GM23338 (cell line): ENCODE data around the gene MYORG. TPM values are rescaled to one million over a fixed set of nuclear protein-coding genes. Genes with fewer than 3 reads are reported as not detected.

ENCODE experiments used
- ATAC-seq: fragments of 200-7000 bp; cut with Tn5 transposase; 3 replicates; pipeline ENCODE4 v1.9.1; 2020
- DNase-seq: peaks from one replicate; pipeline ENCODE4 v3.0.0-alpha.2; 2015; ENCODE audit warnings: low spot score
- H2AFZ ChIP-seq: fragments of 200-600 bp; sonication (generic); 2 replicates; pipeline ENCODE4 v1.8.0; 2016; ENCODE audit warnings: antibody characterized with exemption, mild to moderate bottlenecking, moderate library complexity
- H3F3A ChIP-seq: fragments of 200-600 bp; sonication (generic); replicated peaks from 2 replicates; pipeline ENCODE4 v1.8.0; 2017; ENCODE audit warnings: antibody characterized with exemption, mixed run types, low read depth
- H3K27ac ChIP-seq: fragments of 200-600 bp; sonication (generic); 2 replicates; pipeline ENCODE4 v1.6.1; 2016; ENCODE audit warnings: low read depth
- H3K27me3 ChIP-seq: fragments of 200-600 bp; sonication (generic); 2 replicates; pipeline ENCODE4 v1.8.0; 2016; ENCODE audit warnings: mild to moderate bottlenecking, mixed run types, moderate library complexity; ENCODE audit not compliant: insufficient read depth
- H3K36me3 ChIP-seq: fragments of 200-600 bp; sonication (generic); 2 replicates; pipeline ENCODE4 v1.8.0; 2016; ENCODE audit warnings: mild to moderate bottlenecking; ENCODE audit not compliant: insufficient read depth
- H3K4me1 ChIP-seq: fragments of 200-600 bp; sonication (generic); 2 replicates; pipeline ENCODE4 v1.8.0; 2016; ENCODE audit warnings: mild to moderate bottlenecking, moderate library complexity; ENCODE audit not compliant: insufficient read depth
- H3K4me2 ChIP-seq: fragments of 200-600 bp; sonication (generic); 2 replicates; pipeline ENCODE4 v1.7.1; 2017; ENCODE audit warnings: mixed run types
- H3K4me3 ChIP-seq: fragments of 200-600 bp; sonication (generic); 2 replicates; pipeline ENCODE4 v1.6.1; 2016; ENCODE audit warnings: mixed run types
- H3K79me2 ChIP-seq: fragments of 200-600 bp; sonication (generic); replicated peaks from 2 replicates; pipeline ENCODE4 v1.8.0; 2017; ENCODE audit warnings: mild to moderate bottlenecking; ENCODE audit not compliant: insufficient read depth
- H3K9me2 ChIP-seq: fragments of 200-600 bp; sonication (generic); 2 replicates; pipeline ENCODE4 v1.8.0; 2017; ENCODE audit not compliant: insufficient read depth
- H4K20me1 ChIP-seq: fragments of 200-600 bp; sonication (generic); replicated peaks from 2 replicates; pipeline ENCODE4 v1.8.0; 2017; ENCODE audit warnings: mild to moderate bottlenecking; ENCODE audit not compliant: insufficient read depth
- H3K27ac Mint-ChIP-seq: 2 replicates; pipeline ENCODE4 v1.8.0; 2020; ENCODE audit warnings: inconsistent platforms, mild to moderate bottlenecking, moderate library complexity, mixed read lengths
- H3K27me3 Mint-ChIP-seq: 3 replicates; pipeline ENCODE4 v1.8.0; 2022; ENCODE audit warnings: low read depth, mild to moderate bottlenecking, moderate library complexity, mixed read lengths, inconsistent platforms; ENCODE audit not compliant: insufficient read depth, poor library complexity
- H3K36me3 Mint-ChIP-seq: 3 replicates; pipeline ENCODE4 v1.8.0; 2021; ENCODE audit warnings: low read depth, mild to moderate bottlenecking, inconsistent platforms, moderate library complexity, mixed read lengths
- H3K4me1 Mint-ChIP-seq: 3 replicates; pipeline ENCODE4 v1.8.0; 2020; ENCODE audit warnings: mild to moderate bottlenecking, inconsistent platforms, mixed read lengths
- H3K4me3 Mint-ChIP-seq: 3 replicates; pipeline ENCODE4 v1.8.0; 2021; ENCODE audit warnings: moderate library complexity, mild to moderate bottlenecking, inconsistent platforms, mixed read lengths
- H3K9me3 Mint-ChIP-seq: 3 replicates; pipeline ENCODE4 v1.8.0; 2020; ENCODE audit warnings: moderate library complexity, mild to moderate bottlenecking, inconsistent platforms, mixed read lengths
- CREB1 ChIP-seq: fragments of 250-450 bp; sonication (Bioruptor Pico); IDR thresholded peaks from 2 replicates; pipeline ENCODE4 v1.5.0; 2020; ENCODE audit warnings: low read depth, mild to moderate bottlenecking, moderate library complexity
- EZH2 ChIP-seq: fragments of 200-600 bp; sonication (generic); IDR thresholded peaks from one replicate; pipeline ENCODE4 v1.8.0; 2017; ENCODE audit warnings: antibody characterized with exemption, mild to moderate bottlenecking, low read depth; ENCODE audit not compliant: unreplicated experiment
- EZH2phosphoT487 ChIP-seq: fragments of 200-600 bp; sonication (generic); IDR thresholded peaks from one replicate; pipeline ENCODE4 v1.8.1; 2018; ENCODE audit warnings: antibody characterized with exemption; ENCODE audit not compliant: unreplicated experiment
- JUNB ChIP-seq: IDR thresholded peaks from one replicate; pipeline ENCODE4 v1.6.1; 2016; ENCODE audit warnings: antibody characterized with exemption; ENCODE audit not compliant: unreplicated experiment
- NANOG ChIP-seq: IDR thresholded peaks from 2 replicates; pipeline ENCODE4 v1.6.1; 2016; ENCODE audit warnings: antibody characterized with exemption, borderline replicate concordance
- POLR2AphosphoS5 ChIP-seq: IDR thresholded peaks from 2 replicates; pipeline ENCODE4 v1.6.1; 2016; ENCODE audit warnings: antibody characterized with exemption, low read depth
- REST ChIP-seq: IDR thresholded peaks from one replicate; pipeline ENCODE4 v1.6.1; 2018; ENCODE audit warnings: antibody characterized with exemption; ENCODE audit not compliant: unreplicated experiment
- STAT1 ChIP-seq: IDR thresholded peaks from one replicate; pipeline ENCODE4 v1.6.1; 2016; ENCODE audit warnings: antibody characterized with exemption; ENCODE audit not compliant: unreplicated experiment
- ZNF114 ChIP-seq: fragments of 250-450 bp; sonication (Bioruptor Pico); IDR thresholded peaks from 2 replicates; pipeline ENCODE4 v1.5.0; 2020; ENCODE audit warnings: mild to moderate bottlenecking, moderate library complexity
- ZNF331 ChIP-seq: fragments of 250-450 bp; sonication (Bioruptor Pico); IDR thresholded peaks from 2 replicates; pipeline ENCODE4 v1.5.0; 2020; ENCODE audit warnings: low read depth, mild to moderate bottlenecking, moderate library complexity
- polyA plus RNA-seq: library from polyadenylated mRNA; unstranded; fragments of >200 nt; fragmentation: Nextera tagmentation; extraction: Ambion mirVana; gene quantifications from 2 replicates; pipeline ENCODE4 v1.2.1, GENCODE V29; 2016
- total RNA-seq: library from RNA; depleted of rRNA; stranded (reverse); fragments of >200 nt; shearing (Covaris generic); gene quantifications from 2 replicates; pipeline ENCODE4 v1.2.3, GENCODE V29; 2014
- TF ChIP-seq, protein P1 (sequence below), 2 experiments: fragments of 200-600 bp in 1 of 2; sonication (generic) in 1 of 2; conservative IDR thresholded peaks; 2 replicates each; pipeline versions ENCODE4 v1.5.1 to v1.6.1; 2016 to 2017; ENCODE audit warnings: antibody characterized with exemption in 2 of 2, low read depth in 2 of 2, mild to moderate bottlenecking in 2 of 2, moderate library complexity in 1 of 2
- TF ChIP-seq, protein P2 (sequence below): IDR thresholded peaks from 2 replicates; pipeline ENCODE4 v1.6.1; 2016; ENCODE audit warnings: antibody characterized with exemption
- TF ChIP-seq, protein P3 (sequence below): fragments of 250-450 bp; sonication (Bioruptor Pico); IDR thresholded peaks from 2 replicates; pipeline ENCODE4 v1.5.0; 2020; ENCODE audit warnings: mild to moderate bottlenecking, moderate library complexity

MYORG gene
- total and polyA plus RNA-seq, 2 experiments from 2014 or later, result 1.5 to 7.3 TPM

DNA sequence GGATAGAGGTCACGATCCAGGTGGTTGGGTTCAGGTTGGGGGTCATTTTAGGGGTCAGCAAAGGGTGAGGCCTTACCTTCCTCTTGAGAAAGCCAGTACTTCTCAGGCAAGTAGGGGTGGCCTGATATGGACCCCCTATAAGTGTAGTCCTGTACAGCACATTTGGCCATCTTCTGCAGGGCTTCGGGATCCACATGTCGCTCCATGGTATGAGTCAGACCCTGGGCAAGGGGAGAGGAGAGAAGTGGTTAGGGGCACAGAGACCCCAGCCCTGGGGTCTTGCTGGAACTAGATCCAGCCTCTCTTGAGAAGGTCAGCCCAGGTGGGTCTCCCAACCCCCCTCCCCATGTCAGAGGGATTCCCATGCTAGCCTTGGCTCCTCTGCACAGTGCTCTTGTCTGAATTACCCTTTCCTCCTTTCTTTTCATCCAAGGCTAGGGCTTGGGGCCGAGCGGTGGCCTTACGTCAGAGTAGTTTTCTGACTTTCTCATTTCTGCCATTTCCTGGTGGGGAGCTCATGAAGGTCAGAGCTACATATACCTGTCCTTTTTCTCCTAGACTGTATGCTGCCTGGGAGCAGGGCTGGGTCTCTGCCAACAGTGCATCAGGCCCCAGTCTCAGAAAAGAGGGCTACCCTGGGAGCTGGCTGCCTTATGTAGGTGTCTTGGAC lies 9.0 kb upstream of the MYORG start:
- no peak overlapping the region for H3K27ac Mint-ChIP-seq
- peaks cover 20% of the 10 kb centered on the region for H3K27me3 Mint-ChIP-seq

More for the DNA sequence above, 9.0 kb upstream of the MYORG start:
- H4K20me1 ChIP-seq, result no peaks in the 10 kb centered on the region
- no peaks in the 10 kb centered on the region for H3K9me2 ChIP-seq
- peaks cover 24% of the 10 kb centered on the region for H3K27me3 ChIP-seq
- H3K36me3 Mint-ChIP-seq, result no peaks in the 10 kb centered on the region
- no peak overlapping the region for H3K27ac ChIP-seq
- no peak overlapping the region for H3K4me2 ChIP-seq
- no peak for TF ChIP-seq REST
- TF ChIP-seq NANOG, result no peak
- no peak for TF ChIP-seq JUNB
- TF ChIP-seq, protein P1, sequence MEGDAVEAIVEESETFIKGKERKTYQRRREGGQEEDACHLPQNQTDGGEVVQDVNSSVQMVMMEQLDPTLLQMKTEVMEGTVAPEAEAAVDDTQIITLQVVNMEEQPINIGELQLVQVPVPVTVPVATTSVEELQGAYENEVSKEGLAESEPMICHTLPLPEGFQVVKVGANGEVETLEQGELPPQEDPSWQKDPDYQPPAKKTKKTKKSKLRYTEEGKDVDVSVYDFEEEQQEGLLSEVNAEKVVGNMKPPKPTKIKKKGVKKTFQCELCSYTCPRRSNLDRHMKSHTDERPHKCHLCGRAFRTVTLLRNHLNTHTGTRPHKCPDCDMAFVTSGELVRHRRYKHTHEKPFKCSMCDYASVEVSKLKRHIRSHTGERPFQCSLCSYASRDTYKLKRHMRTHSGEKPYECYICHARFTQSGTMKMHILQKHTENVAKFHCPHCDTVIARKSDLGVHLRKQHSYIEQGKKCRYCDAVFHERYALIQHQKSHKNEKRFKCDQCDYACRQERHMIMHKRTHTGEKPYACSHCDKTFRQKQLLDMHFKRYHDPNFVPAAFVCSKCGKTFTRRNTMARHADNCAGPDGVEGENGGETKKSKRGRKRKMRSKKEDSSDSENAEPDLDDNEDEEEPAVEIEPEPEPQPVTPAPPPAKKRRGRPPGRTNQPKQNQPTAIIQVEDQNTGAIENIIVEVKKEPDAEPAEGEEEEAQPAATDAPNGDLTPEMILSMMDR (conservative IDR thresholded peaks at IDR 0.05; ENCODE audit: low read depth in 2 of 2), result no peak
- no peak for TF ChIP-seq STAT1
- no peak for TF ChIP-seq EZH2phosphoT487
- no peak for TF ChIP-seq POLR2AphosphoS5
- no peak for TF ChIP-seq ZNF331 (CRISPR knock-in tag)
- TF ChIP-seq, protein P2, sequence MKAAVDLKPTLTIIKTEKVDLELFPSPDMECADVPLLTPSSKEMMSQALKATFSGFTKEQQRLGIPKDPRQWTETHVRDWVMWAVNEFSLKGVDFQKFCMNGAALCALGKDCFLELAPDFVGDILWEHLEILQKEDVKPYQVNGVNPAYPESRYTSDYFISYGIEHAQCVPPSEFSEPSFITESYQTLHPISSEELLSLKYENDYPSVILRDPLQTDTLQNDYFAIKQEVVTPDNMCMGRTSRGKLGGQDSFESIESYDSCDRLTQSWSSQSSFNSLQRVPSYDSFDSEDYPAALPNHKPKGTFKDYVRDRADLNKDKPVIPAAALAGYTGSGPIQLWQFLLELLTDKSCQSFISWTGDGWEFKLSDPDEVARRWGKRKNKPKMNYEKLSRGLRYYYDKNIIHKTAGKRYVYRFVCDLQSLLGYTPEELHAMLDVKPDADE, result no peak
- no peak for TF ChIP-seq CREB1 (CRISPR knock-in tag)
- no peak for TF ChIP-seq ZNF114 (CRISPR knock-in tag)
- TF ChIP-seq EZH2, result no peak
- TF ChIP-seq, protein P3, sequence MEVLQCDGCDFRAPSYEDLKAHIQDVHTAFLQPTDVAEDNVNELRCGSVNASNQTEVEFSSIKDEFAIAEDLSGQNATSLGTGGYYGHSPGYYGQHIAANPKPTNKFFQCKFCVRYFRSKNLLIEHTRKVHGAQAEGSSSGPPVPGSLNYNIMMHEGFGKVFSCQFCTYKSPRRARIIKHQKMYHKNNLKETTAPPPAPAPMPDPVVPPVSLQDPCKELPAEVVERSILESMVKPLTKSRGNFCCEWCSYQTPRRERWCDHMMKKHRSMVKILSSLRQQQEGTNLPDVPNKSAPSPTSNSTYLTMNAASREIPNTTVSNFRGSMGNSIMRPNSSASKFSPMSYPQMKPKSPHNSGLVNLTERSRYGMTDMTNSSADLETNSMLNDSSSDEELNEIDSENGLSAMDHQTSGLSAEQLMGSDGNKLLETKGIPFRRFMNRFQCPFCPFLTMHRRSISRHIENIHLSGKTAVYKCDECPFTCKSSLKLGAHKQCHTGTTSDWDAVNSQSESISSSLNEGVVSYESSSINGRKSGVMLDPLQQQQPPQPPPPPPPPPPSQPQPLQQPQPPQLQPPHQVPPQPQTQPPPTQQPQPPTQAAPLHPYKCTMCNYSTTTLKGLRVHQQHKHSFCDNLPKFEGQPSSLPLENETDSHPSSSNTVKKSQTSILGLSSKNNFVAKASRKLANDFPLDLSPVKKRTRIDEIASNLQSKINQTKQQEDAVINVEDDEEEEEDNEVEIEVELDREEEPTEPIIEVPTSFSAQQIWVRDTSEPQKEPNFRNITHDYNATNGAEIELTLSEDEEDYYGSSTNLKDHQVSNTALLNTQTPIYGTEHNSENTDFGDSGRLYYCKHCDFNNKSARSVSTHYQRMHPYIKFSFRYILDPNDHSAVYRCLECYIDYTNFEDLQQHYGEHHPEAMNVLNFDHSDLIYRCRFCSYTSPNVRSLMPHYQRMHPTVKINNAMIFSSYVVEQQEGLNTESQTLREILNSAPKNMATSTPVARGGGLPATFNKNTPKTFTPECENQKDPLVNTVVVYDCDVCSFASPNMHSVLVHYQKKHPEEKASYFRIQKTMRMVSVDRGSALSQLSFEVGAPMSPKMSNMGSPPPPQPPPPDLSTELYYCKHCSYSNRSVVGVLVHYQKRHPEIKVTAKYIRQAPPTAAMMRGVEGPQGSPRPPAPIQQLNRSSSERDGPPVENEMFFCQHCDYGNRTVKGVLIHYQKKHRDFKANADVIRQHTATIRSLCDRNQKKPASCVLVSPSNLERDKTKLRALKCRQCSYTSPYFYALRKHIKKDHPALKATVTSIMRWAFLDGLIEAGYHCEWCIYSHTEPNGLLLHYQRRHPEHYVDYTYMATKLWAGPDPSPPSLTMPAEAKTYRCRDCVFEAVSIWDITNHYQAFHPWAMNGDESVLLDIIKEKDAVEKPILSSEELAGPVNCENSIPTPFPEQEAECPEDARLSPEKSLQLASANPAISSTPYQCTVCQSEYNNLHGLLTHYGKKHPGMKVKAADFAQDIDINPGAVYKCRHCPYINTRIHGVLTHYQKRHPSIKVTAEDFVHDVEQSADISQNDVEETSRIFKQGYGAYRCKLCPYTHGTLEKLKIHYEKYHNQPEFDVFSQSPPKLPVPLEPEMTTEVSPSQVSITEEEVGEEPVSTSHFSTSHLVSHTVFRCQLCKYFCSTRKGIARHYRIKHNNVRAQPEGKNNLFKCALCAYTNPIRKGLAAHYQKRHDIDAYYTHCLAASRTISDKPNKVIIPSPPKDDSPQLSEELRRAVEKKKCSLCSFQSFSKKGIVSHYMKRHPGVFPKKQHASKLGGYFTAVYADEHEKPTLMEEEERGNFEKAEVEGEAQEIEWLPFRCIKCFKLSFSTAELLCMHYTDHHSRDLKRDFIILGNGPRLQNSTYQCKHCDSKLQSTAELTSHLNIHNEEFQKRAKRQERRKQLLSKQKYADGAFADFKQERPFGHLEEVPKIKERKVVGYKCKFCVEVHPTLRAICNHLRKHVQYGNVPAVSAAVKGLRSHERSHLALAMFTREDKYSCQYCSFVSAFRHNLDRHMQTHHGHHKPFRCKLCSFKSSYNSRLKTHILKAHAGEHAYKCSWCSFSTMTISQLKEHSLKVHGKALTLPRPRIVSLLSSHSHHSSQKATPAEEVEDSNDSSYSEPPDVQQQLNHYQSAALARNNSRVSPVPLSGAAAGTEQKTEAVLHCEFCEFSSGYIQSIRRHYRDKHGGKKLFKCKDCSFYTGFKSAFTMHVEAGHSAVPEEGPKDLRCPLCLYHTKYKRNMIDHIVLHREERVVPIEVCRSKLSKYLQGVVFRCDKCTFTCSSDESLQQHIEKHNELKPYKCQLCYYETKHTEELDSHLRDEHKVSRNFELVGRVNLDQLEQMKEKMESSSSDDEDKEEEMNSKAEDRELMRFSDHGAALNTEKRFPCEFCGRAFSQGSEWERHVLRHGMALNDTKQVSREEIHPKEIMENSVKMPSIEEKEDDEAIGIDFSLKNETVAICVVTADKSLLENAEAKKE (CRISPR knock-in tag), result no peak
- H3K9me3 Mint-ChIP-seq, result no peaks in the 10 kb centered on the region
- H2AFZ ChIP-seq, result no peak overlapping the region
- H3K79me2 ChIP-seq, result no peaks in the 10 kb centered on the region
- peaks cover 8% of the 10 kb centered on the region for H3K4me1 Mint-ChIP-seq
- ATAC-seq (no peak), DNase-seq (no peak)
- H3F3A ChIP-seq, result no peaks in the 10 kb centered on the region
- peaks cover 5% of the 10 kb centered on the region for H3K4me1 ChIP-seq
- no peak overlapping the region for H3K4me3 Mint-ChIP-seq
- no peak overlapping the region for H3K4me3 ChIP-seq
- no peaks in the 10 kb centered on the region for H3K36me3 ChIP-seq
